Adrenal gland (tissue), 5 donors: ENCODE results near the gene KLHDC10.

Source experiments
- CTCF ChIP-seq, 6 experiments: fragments of 450-650 bp in 4 of 6; fragments of 200-600 bp in 2 of 6; sonication (generic) in 1 of 6; IDR thresholded peaks; 1 replicate in 5 of 6; 2 replicates in 1 of 6; pipeline versions ENCODE4 v1.5.1 to v1.8.0; 2016 to 2021; ENCODE audit warnings: antibody characterized with exemption in 6 of 6, mild to moderate bottlenecking in 2 of 6, moderate library complexity in 1 of 6
- POLR2A ChIP-seq, 2 donors: fragments of 450-650 bp; IDR thresholded peaks; one replicate each; pipeline ENCODE4 v1.6.1; 2017; ENCODE audit warnings: antibody characterized with exemption in 2 of 2, mild to moderate bottlenecking in 2 of 2, moderate library complexity in 1 of 2
- donor health status: DM: no; HTN: no; CAD: no.

GRCh38 chr7:130149281-130150139 is 79.2 kb downstream of the KLHDC10 start:
- TF ChIP-seq CTCF (IDR thresholded peaks at IDR 0.05) (no peak), POLR2A (IDR thresholded peaks at IDR 0.05) (no peak)
